A673 (cell line): Measurements from ENCODE around the gene TMEM248. TPM values are rescaled to one million over a fixed set of nuclear protein-coding genes. Genes with fewer than 3 reads are reported as not detected.

Experiments used
- BruUV-seq: library from RNA; stranded (reverse); fragments of 400-500 nt; replicated peaks from 2 replicates; lab custom pipeline; 2021; lab: Mats Ljungman, UMichigan
- CTCF ChIA-PET: fragments of 300-600 bp; sonication (Branson Sonifier 250); formaldehyde crosslinking; loops from one replicate; lab custom pipeline; 2022; ENCODE audit warnings: antibody characterized with exemption; lab: Charles Lee
- POLR2A ChIA-PET: fragments of 300-600 bp; sonication (Branson Sonifier 250); formaldehyde crosslinking; loops from one replicate; lab custom pipeline; 2022; ENCODE audit warnings: antibody characterized with exemption; ENCODE audit not compliant: low non-redundant PET; lab: Charles Lee
- DNase-seq: peaks from one replicate; pipeline ENCODE4 v3.0.0-alpha.2; 2015; ENCODE audit warnings: low spot score
- H3K27ac ChIP-seq: fragments of 200-600 bp; sonication (generic); 2 replicates; pipeline ENCODE4 v1.5.1; 2016; ENCODE audit warnings: mixed run types, low read depth, mild to moderate bottlenecking, mixed read lengths, antibody characterized with exemption, low read length; ENCODE audit not compliant: poor library complexity, severe bottlenecking
- H3K27me3 ChIP-seq: fragments of 200-600 bp; sonication (generic); replicated peaks from 2 replicates; pipeline ENCODE4 v1.6.1; 2017; ENCODE audit warnings: mixed run types, low read depth, mild to moderate bottlenecking, mixed read lengths, antibody characterized with exemption, low read length; ENCODE audit not compliant: insufficient read depth, poor library complexity
- H3K36me3 ChIP-seq: fragments of 200-600 bp; sonication (generic); 2 replicates; pipeline ENCODE4 v1.6.1; 2016; ENCODE audit warnings: mixed run types, mild to moderate bottlenecking, mixed read lengths, antibody characterized with exemption, low read length; ENCODE audit not compliant: insufficient read depth, poor library complexity, severe bottlenecking
- H3K4me1 ChIP-seq: fragments of 200-600 bp; sonication (generic); 2 replicates; pipeline ENCODE4 v1.6.1; 2017; ENCODE audit warnings: mixed run types, mild to moderate bottlenecking, mixed read lengths, antibody characterized with exemption, low read length; ENCODE audit not compliant: insufficient read depth, poor library complexity, severe bottlenecking
- H3K4me3 ChIP-seq: fragments of 200-600 bp; sonication (generic); 2 replicates; pipeline ENCODE4 v1.5.1; 2016; ENCODE audit warnings: low read depth, mixed run types, mild to moderate bottlenecking, mixed read lengths, low read length; ENCODE audit not compliant: poor library complexity, severe bottlenecking
- H3K9me3 ChIP-seq: fragments of 200-600 bp; sonication (generic); 2 replicates; pipeline ENCODE4 v1.6.1; 2016; ENCODE audit warnings: mixed run types, low read depth, mild to moderate bottlenecking, mixed read lengths, antibody characterized with exemption, low read length; ENCODE audit not compliant: poor library complexity, severe bottlenecking
- EZH2 ChIP-seq: fragments of 200-600 bp; sonication (generic); IDR thresholded peaks from 2 replicates; pipeline ENCODE4 v1.6.1; 2017; ENCODE audit warnings: borderline replicate concordance, low read depth, mild to moderate bottlenecking, mixed read lengths, antibody characterized with exemption, low read length; ENCODE audit not compliant: poor library complexity, severe bottlenecking
- intact Hi-C: fragments of 100-400 bp; cut with micrococcal nuclease; formaldehyde crosslinking; loops from one replicate; pipeline ENCODE4 v1.10.0; 2022; ENCODE audit not compliant: unreplicated experiment
- total RNA-seq: library from RNA; stranded (reverse); gene quantifications from 2 replicates; pipeline ENCODE4 v1.2.3, GENCODE V29; 2021
- TF ChIP-seq, protein P1 (sequence below): fragments of 300-800, 200-600 bp; sonication (generic); conservative IDR thresholded peaks from 2 replicates; pipeline ENCODE4 v1.5.1; 2017; ENCODE audit warnings: low read depth, mild to moderate bottlenecking, antibody characterized with exemption, low read length, moderate library complexity, mixed read lengths

Gene TMEM248
- total RNA-seq, 1 experiment from 2014 or later = 77.0 TPM

DNA sequence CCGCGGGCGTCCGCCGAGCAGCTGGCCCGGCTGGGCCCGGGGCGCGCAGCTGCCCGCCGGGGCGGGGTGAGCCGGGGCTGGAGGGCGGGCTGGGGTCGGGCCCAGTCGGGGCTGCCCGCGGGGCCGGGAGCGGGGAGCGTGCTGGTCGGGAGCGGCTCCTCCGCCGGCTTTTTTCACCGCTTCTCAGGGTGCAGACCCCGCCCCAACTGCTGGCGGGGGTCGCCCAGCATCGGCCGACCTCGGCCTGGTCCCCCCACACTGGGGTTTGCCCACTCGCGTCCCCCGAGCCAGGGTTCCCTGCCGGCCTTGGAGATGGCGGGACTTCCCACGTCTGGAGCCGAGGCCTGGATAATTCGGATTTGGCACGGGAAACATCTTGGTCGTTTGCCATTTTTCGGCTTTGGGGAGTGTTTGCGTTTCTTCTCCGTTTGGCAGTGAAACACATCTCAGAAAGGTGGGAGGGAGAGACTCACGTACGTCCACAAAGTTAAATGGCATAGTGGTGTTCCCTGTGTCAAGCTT, 432 bp downstream of the TMEM248 start:
- DNase-seq = peak; percentile 48
- peak overlapping the region; percentile 83 for H3K4me3 ChIP-seq
- ChIA-PET POLR2A (no interaction called here), CTCF (no interaction called here)
- no TSS peak for BruUV-seq
- no peaks in the 10 kb centered on the region for H3K27me3 ChIP-seq
- peak overlapping the region; percentile 86 for H3K27ac ChIP-seq
- TF ChIP-seq, protein P1, sequence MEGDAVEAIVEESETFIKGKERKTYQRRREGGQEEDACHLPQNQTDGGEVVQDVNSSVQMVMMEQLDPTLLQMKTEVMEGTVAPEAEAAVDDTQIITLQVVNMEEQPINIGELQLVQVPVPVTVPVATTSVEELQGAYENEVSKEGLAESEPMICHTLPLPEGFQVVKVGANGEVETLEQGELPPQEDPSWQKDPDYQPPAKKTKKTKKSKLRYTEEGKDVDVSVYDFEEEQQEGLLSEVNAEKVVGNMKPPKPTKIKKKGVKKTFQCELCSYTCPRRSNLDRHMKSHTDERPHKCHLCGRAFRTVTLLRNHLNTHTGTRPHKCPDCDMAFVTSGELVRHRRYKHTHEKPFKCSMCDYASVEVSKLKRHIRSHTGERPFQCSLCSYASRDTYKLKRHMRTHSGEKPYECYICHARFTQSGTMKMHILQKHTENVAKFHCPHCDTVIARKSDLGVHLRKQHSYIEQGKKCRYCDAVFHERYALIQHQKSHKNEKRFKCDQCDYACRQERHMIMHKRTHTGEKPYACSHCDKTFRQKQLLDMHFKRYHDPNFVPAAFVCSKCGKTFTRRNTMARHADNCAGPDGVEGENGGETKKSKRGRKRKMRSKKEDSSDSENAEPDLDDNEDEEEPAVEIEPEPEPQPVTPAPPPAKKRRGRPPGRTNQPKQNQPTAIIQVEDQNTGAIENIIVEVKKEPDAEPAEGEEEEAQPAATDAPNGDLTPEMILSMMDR = no peak
- no peak for TF ChIP-seq EZH2
- intact Hi-C loops = no loop called here
- H3K4me1 ChIP-seq = peaks cover 3% of the 10 kb centered on the region
- no peaks in the 10 kb centered on the region for H3K36me3 ChIP-seq
- no peaks in the 10 kb centered on the region for H3K9me3 ChIP-seq

DNA sequence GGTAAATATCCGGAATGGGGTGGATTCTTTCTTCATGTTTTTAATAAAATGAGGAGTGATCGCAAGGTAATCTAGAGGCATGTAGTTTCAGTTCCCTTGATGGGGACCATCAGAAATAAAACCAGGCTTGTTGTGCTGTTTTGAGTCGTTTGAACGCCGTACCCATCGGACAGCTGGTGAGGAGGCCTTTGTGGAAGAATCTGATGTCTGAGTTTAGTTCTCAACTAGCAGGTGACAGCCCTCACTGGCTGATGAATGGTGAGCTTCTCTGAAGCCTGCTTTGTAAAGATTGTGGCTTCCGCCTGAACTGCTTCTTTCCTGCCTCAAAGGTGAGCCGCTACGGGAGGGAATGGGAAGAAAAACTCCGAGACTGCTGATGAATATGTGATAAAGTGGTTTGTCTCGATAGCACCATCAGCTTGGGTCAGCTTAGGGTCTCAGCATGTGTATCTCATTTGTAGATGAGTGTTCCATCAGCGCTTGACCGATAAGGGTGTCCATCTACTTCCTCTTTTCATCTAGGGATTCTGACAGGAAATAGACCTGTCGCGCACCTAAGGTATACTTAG, 977 bp downstream of the TMEM248 start:
- DNase-seq = no peak
- Histone ChIP-seq H3K4me1 (peaks cover 3% of the 10 kb centered on the region), H3K36me3 (no peaks in the 10 kb centered on the region), H3K27ac (peak overlapping the region; percentile 86), H3K27me3 (no peaks in the 10 kb centered on the region), H3K4me3 (peak overlapping the region; percentile 83), H3K9me3 (no peaks in the 10 kb centered on the region)
- TF ChIP-seq EZH2 = no peak
- TF ChIP-seq, protein P1 = no peak
- BruUV-seq = TSS peak; percentile 54
- ChIA-PET CTCF (no interaction called here), POLR2A (no interaction called here)
- intact Hi-C loops = no loop called here

DNA sequence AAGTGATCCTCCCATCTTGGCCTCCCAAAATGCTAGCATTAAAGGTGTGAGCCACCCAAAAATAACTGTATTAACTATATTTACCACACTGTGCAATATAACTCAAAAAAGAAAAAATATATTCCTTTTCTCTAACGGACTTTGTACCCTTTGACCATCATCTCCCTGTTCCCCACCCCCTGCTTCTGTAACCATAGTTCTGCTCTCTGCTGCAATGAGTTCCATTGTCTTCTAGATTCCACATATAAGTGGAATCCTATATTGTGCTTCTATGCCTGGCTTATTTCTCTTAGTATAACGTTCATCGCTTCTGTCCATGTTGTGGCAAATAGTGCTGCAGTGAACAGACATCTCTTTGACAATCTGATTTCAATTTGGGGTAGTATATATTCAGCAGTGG, 4.2 kb downstream of the TMEM248 start:
- Histone ChIP-seq H3K9me3 (no peaks in the 10 kb centered on the region), H3K4me1 (peaks cover 3% of the 10 kb centered on the region), H3K4me3 (no peak overlapping the region), H3K27me3 (no peaks in the 10 kb centered on the region), H3K36me3 (no peaks in the 10 kb centered on the region), H3K27ac (no peak overlapping the region)
- TF ChIP-seq, protein P1 = no peak
- TF ChIP-seq EZH2 = no peak
- POLR2A ChIA-PET = no interaction called here
- intact Hi-C loops = no loop called here
- DNase-seq = no peak
- BruUV-seq = no TSS peak
- CTCF ChIA-PET = no interaction called here
